ENCODE results near the gene FBXO47. TPM values are rescaled to one million over a fixed set of nuclear protein-coding genes. Genes with fewer than 3 reads are reported as not detected.

FBXO47 gene, protein sequence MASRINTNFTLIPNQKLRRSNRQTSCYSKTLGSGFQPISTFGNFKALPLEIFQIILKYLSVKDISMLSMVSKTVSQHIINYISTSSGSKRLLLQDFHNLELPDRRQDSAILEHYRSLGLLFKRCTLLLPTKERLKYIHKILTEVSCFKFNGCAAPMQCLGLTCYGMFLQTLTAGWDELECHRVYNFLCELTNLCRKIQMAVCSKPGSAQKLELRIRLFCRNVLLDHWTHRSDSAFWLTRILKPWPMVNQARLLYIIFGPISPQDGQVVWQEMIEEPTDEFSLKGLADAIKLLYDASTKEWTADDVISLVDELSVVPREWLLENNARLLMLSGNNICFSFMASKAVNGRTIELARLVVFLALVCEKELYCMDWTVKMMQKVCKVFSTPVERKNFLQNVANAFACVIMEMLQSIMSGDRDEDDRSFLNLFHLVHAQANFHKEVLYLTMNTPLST
- not detected in 2 replicates for total RNA-seq (2013; cell fraction: nucleolus; rRNA removed)
- total RNA-seq (2014; rRNA removed) = not detected in 2 replicates
- total RNA-seq (2014; rRNA removed; fragmentation: Illumina TruSeq; extraction: Trizol) = not detected in 2 replicates
- total RNA-seq (2021) = not detected in 2 replicates
- not detected for polyA plus RNA-seq (2011; ENCODE audit: low read depth)
- not detected in 2 replicates for polyA plus RNA-seq (2011; rRNA removed)
- not detected in 2 replicates for polyA plus RNA-seq (2011; cell fraction: cytosol; rRNA removed)
- polyA plus RNA-seq (2011; cell fraction: nucleus; rRNA removed) = not detected in 2 replicates
- polyA plus RNA-seq (2012) = not detected in 2 replicates
- not detected in 2 replicates for polyA plus RNA-seq (2014; fragmentation: Illumina TruSeq; extraction: Trizol)
- polyA plus RNA-seq (2014; fragmentation: Nextera tagmentation; extraction: Ambion mirVana) = under 1 TPM; 0.04 to 0.06 TPM
- 0.06 TPM in 1 of 2 replicates, not detected in the other for polyA plus RNA-seq (2014; rRNA removed)
- not detected for polyA plus RNA-seq (2016; fragmentation: Nextera tagmentation; extraction: Ambion mirVana)
- polyA minus RNA-seq (2011; rRNA and poly(A)+ RNA removed) = not detected in 2 replicates
- polyA minus RNA-seq (2011; cell fraction: cytosol; rRNA and poly(A)+ RNA removed) = not detected in 2 replicates
- not detected in 2 replicates for polyA minus RNA-seq (2011; cell fraction: nucleus; rRNA and poly(A)+ RNA removed)
- not detected for Bru-seq, nascent RNA
- percentile 3 among the genes with signal in this experiment for BruChase-seq, experiment 1, labeled RNA remaining after a 6-hour chase
- percentile 6 among the genes with signal in this experiment for BruChase-seq, experiment 2, labeled RNA remaining after a 2-hour chase
- long read RNA-seq, experiment 1 = 0 reads
- long read RNA-seq, experiment 2 = 0 reads

DNA sequence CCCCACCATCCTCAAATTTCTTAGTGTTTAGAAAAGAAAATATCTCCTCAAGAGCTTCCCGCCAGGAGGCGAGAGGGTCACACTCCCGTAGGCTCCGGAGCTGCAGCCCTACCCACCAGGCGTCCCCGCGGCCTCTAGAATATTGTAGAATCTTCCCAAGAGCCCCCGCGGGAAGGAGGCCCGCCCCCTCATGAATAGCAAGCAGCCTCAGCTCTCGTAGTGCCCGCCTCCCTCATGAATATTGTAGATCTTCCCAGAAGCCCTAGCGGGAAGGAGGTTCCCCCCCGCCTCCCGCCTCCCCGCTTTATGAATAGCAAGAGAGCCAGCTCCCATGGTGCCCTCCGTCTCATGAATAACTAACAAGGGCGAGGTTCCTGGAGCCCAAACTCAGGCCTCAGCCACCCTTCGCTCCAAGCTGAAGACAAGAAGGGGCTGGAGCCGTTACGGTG, at the start of gene FBXO47:
TSS of gene FBXO47 (minus strand) at position 114 of the 449 bp plus-strand sequence. CDS start 4,378 bp downstream, outside the sequence.
- Histone ChIP-seq H3K9ac (ENCODE audit: control insufficient read depth, insufficient read depth, low read length) (no peak within 1 kb of the TSS), H3K9me3 (replicated peaks; ENCODE audit: control insufficient read depth, insufficient read depth, low read length) (no peaks in the 10 kb centered on the region), H3K4me1 (ENCODE audit: control insufficient read depth, insufficient read depth, low read length) (no peaks in the 10 kb centered on the region), H3K27me3 (replicated peaks in 1 of 2; ENCODE audit: control insufficient read depth in 2 of 2, insufficient read depth in 2 of 2, low read length in 1 of 2) (no peaks in the 10 kb centered on the region; a peak in 1 of 4 replicates), H3K4me3 (no peak within 1 kb of the TSS), H2AFZ (ENCODE audit: control insufficient read depth, low read depth, low read length) (peak within 1 kb of the TSS; percentile 40), H3K36me3 (ENCODE audit: control insufficient read depth in 2 of 2, insufficient read depth in 2 of 2, low read length in 1 of 2) (no peaks in the 10 kb centered on the region), H3K4me2 (ENCODE audit: control insufficient read depth, insufficient read depth) (0 out of 2 replicates have a peak within 1 kb of the TSS, but pooled peaks have one; percentile 11), H3K27ac (ENCODE audit: control insufficient read depth, insufficient read depth) (no peak within 1 kb of the TSS), H3K79me2 (ENCODE audit: control insufficient read depth, insufficient read depth, low read length) (no peaks in the 10 kb centered on the region), H4K20me1 (ENCODE audit: control insufficient read depth, insufficient read depth) (no peaks in the 10 kb centered on the region)
- ChIA-PET RAD21 (ENCODE audit: unreplicated experiment) (interaction anchor here (0.6 kb wide), 1 partner anchor 15 kb away, joined by 3 read pairs; no protein-coding TSS in a partner anchor), POLR2A (no interaction called here), CTCF (interaction anchor here (2.4 kb wide), 1 partner anchor 16 kb away, joined by 11 read pairs; no protein-coding TSS in a partner anchor), SMC1A (ENCODE audit: uncharacterized antibody, unreplicated experiment) (interaction anchor here (1.9 kb wide), 1 partner anchor 16 kb away, joined by 4 read pairs; no protein-coding TSS in a partner anchor)
- FAIRE-seq (no peak), DNase-seq (ENCODE audit: low read depth, low spot score) (no peak), ATAC-seq (peak; percentile 36; the same call in 2 of the 3 replicates)
- intact Hi-C loops (cut with micrococcal nuclease; ENCODE audit: unreplicated experiment) = no loop called here
- in situ Hi-C loops (cut with MboI) = no loop called here
- WGBS (ENCODE audit: insufficient coverage, insufficient replicate concordance, low lambda C conversion rate, missing lambda C conversion rate) = 7% methylated on average over 21 of the region's 21 CpGs
- BruUV-seq (replicated peaks) = no TSS peak
- TF ChIP-seq POU2F2 (IDR thresholded peaks at IDR 0.05; ENCODE audit: borderline replicate concordance, low read depth, low read length) (0 out of 3 replicates have a peak, but pooled peaks have one; percentile 24), RELA (IDR thresholded peaks at IDR 0.05; ENCODE audit: borderline replicate concordance, partially characterized antibody) (no peak), POLR2AphosphoS5 (IDR thresholded peaks at IDR 0.05; ENCODE audit: low read length) (no peak), SMAD1 (IDR thresholded peaks at IDR 0.05; ENCODE audit: low read depth, partially characterized antibody) (no peak)
